Pulmonary artery endothelial cell (primary cell): Measurements from ENCODE around the gene FOSL2. TPM values are rescaled to one million over a fixed set of nuclear protein-coding genes. Genes with fewer than 3 reads are reported as not detected.

Source experiments
- DNase-seq: peaks from one replicate; pipeline ENCODE4 v3.0.0-alpha.2; 2011; ENCODE audit warnings: low read depth, low spot score
- total RNA-seq: library from RNA; depleted of rRNA; stranded (reverse); fragments of >200 nt; gene quantifications from 2 replicates; pipeline ENCODE4 v1.2.3, GENCODE V29; 2014

The FOSL2 gene
- total RNA-seq, 1 donor from 2014 or later, result 36.3 TPM

GRCh38 chr2:28374331-28374730 lies 18.3 kb upstream of the FOSL2 start:
- DNase-seq, result no peak

- no peak for DNase-seq
Measured at GRCh38 chr2:28375236-28375635, 17.4 kb upstream of the FOSL2 start.

- no peak for DNase-seq
Measured at GRCh38 chr2:28375742-28376631, 16.7 kb upstream of the FOSL2 start.

GRCh38 chr2:28377195-28377816 lies 15.4 kb upstream of the FOSL2 start:
- DNase-seq, result no peak

GRCh38 chr2:28377984-28378678 lies 14.5 kb upstream of the FOSL2 start:
- DNase-seq, result no peak

GRCh38 chr2:28378679-28379584 lies 13.7 kb upstream of the FOSL2 start:
- DNase-seq, result no peak

- DNase-seq, result no peak
Measured at GRCh38 chr2:28380219-28380618, 12.4 kb upstream of the FOSL2 start.

GRCh38 chr2:28381225-28382180 lies 11.2 kb upstream of the FOSL2 start:
- DNase-seq, result no peak

GRCh38 chr2:28382755-28383154 lies 9.9 kb upstream of the FOSL2 start:
- DNase-seq, result no peak

- DNase-seq, result no peak
Measured at GRCh38 chr2:28387082-28387960, 5.3 kb upstream of the FOSL2 start.

- DNase-seq, result no peak
Measured at GRCh38 chr2:28389399-28390240, 3.0 kb upstream of the FOSL2 start.

- DNase-seq, result no peak
Measured at GRCh38 chr2:28390241-28390745, 2.4 kb upstream of the FOSL2 start.

- DNase-seq, result peak; percentile 66
Measured at GRCh38 chr2:28390746-28391563, 1.7 kb upstream of the FOSL2 start.

- no peak for DNase-seq
Measured at GRCh38 chr2:28391564-28392296, 928 bp upstream of the FOSL2 start.

GRCh38 chr2:28393114-28393836 lies 617 bp downstream of the FOSL2 start:
- DNase-seq, result no peak
